Measurements from ENCODE around the gene FADS2.
A peak's percentile ranks its signal among the peaks of the same experiment; 100 is the strongest.

The FADS2 gene

DNA sequence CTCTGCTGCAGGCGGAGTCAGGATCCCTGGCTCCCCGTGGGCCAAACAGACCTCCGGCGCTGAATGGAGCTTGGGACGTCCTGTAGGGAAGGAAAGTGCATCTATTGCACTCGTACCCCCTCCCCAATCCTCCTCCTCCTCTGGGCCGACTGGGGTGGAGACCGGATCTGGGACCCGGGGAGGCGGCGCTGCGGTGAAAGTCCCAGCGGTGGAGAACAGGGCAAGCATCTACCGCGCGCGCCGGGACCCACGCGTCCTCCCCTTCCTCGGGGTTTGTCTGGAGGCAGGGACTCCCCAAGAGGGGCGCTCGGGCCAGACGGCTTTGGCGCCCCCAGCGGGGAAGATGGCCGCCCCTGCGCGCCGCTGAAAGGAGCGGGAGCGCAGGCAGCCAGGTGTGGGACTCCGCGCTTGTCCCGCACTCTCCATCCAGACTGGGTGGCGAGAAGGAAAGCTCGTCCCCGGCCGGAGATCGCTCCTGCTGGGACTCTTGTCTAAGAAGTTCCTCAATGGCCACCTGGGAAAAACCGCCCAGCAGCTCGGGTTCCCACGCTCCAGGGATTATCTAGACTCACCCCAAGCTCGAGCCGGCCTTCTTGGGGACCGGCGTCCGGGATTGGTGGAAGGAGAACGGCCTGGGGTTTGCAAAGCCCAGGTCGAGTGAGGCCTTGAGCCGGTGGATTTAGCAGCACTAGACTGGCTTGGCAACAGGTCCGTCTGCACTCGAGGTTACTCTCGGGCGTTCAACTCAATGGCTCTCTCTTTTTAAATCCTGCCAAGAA lies 718 bp downstream of the FADS2 start:
- DNase-seq (ENCODE audit: low spot score) = peak; percentile 79
- TF ChIP-seq, protein P1, sequence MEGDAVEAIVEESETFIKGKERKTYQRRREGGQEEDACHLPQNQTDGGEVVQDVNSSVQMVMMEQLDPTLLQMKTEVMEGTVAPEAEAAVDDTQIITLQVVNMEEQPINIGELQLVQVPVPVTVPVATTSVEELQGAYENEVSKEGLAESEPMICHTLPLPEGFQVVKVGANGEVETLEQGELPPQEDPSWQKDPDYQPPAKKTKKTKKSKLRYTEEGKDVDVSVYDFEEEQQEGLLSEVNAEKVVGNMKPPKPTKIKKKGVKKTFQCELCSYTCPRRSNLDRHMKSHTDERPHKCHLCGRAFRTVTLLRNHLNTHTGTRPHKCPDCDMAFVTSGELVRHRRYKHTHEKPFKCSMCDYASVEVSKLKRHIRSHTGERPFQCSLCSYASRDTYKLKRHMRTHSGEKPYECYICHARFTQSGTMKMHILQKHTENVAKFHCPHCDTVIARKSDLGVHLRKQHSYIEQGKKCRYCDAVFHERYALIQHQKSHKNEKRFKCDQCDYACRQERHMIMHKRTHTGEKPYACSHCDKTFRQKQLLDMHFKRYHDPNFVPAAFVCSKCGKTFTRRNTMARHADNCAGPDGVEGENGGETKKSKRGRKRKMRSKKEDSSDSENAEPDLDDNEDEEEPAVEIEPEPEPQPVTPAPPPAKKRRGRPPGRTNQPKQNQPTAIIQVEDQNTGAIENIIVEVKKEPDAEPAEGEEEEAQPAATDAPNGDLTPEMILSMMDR (IDR thresholded peaks at IDR 0.05; ENCODE audit: extremely low read depth, missing control alignments) = peak; percentile 73

DNA sequence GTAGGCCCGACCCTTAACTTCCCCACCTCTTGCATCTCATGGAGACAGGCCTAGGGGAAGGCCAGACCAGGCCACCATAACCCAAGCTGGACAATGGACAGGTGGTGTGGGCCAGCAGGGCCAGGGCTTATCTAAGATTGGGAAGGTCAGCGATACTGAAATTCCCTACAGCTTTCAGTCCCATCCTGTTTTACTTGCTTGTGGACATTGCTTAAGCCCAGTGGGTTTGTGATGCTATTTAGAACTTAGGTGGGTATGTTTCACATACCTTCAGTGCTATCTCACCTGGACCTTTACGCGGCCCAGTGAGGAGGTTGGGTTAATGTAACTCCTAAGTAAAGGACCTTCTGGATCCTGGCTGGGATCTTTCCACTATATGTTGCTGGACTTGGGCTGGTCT lies 1.7 kb downstream of the FADS2 start:
- DNase-seq (ENCODE audit: low spot score) = no peak
- TF ChIP-seq, protein P1 (IDR thresholded peaks at IDR 0.05; ENCODE audit: extremely low read depth, missing control alignments) = no peak

DNA sequence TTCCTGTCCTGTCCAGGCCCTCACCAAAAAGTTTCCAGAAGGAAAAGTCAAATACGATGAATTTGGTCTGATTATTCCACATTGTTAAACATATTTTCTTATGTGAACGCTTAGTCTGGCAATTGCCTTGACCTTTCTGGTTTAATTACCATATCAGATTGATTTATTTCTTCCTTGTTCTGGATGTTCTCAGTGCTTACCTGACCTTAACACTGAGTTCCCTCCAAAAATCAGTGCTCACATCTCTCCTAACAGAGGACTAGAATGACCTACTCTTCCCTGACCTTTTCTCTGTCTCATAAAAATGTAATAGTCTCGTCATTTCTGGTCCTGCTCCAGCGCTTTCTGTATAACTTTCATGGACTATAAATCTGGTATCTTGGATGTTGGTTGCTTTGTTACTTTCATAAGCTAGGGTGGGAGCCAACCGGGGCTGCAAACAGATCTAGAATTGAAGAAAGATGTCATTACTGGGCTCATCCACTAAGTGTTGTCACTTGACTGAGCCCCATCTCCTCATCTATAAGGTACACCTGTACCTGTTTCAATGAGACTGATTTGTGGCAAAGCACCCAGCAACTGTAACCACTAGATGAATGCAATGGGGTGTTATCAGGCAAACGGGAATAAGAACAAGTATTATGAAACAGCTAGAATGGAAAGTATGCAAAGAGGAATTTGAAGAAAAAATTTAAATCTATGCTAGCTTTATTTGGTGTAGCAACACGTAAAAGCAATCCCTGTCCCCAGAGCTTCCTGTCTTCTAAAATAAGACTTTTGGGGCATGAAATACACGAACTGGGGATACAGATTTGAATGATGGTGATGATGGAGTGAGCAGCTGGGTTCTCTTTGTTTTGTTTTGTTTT lies 2.4 kb downstream of the FADS2 start:
- TF ChIP-seq, protein P1 (IDR thresholded peaks at IDR 0.05; ENCODE audit: extremely low read depth, missing control alignments) = no peak
- no peak for DNase-seq (ENCODE audit: low spot score)

DNA sequence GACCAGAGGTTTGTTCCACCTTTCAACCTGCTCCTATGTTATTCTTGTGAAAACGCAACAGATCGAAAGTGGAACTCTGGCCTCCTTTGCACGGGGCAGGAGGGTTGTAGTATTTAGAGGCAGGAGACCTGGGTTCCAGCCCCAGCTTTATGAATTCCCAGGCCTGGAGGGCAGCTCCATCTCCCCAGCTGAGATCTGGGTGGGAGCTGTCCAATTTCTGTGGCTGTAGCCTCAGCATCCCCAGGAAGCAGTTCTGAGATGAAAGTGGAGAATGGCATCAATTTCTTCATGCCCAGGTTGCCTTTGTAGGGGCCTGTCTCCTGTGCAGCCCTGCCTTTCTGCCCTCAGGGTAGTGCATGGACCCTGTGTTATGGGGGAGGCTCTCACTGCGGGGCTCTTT lies 4.1 kb downstream of the FADS2 start:
- TF ChIP-seq, protein P1 (IDR thresholded peaks at IDR 0.05; ENCODE audit: extremely low read depth, missing control alignments) = no peak
- no peak for DNase-seq (ENCODE audit: low spot score)

DNA sequence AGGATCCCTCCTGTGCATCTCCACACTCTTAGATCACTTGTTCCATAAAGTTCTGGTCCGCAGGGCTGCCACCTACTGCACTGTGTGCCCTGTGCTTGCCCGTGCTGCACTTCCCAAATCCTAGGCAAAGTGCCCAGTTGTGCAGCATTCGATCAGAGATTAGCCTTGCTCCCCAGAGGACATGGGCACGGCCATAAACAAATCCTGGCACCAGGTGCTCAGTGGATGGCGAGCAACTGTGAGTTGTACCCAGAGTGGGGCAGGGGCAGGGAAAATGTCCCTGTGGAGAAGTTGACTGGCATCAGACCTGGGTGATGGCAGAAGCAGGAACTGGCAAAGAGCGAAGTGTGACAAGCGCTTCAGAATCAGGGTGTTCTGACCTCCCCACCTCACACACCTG lies 4.7 kb downstream of the FADS2 start:
- DNase-seq (ENCODE audit: low spot score) = no peak
- TF ChIP-seq, protein P1 (IDR thresholded peaks at IDR 0.05; ENCODE audit: extremely low read depth, missing control alignments) = no peak

DNA sequence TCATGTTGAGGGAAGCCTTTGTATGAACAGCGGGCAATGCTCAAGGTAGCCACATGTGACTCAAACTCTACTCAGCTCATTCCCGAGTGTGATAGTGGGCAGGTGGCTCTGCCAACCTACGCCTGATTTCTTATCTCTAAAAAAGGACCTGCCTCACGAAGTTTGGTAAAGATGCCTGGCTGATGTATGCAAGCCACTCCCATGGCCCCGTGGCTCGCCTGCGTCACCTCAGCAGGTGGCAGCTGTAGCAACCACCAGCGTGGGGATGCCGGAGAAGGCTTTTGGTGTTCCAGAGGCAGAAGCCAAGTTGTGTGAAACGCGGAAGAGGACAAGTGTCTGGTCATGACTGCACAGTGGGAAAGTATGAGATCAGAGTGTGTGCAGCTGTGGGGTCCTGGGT lies 5.4 kb downstream of the FADS2 start:
- TF ChIP-seq, protein P1 (IDR thresholded peaks at IDR 0.05; ENCODE audit: extremely low read depth, missing control alignments) = no peak
- no peak for DNase-seq (ENCODE audit: low spot score)

DNA sequence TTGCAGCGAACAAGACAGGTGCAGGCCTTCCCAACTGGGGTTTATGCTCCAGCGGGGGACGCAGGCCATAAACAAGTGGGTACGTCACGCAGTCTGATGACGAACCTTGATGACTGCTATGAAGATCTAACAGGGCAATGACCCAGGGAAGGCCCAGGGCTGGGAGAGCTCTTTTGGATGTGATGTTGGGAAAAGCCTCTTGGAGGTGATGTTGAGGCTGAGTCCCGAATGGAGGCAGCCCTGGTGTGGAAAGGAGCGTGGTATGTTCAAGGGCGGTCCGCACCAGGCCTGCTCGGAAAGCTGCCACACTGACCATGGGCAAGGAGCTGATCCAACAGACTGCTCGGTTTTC lies 5.8 kb downstream of the FADS2 start:
- no peak for DNase-seq (ENCODE audit: low spot score)
- TF ChIP-seq, protein P1 (IDR thresholded peaks at IDR 0.05; ENCODE audit: extremely low read depth, missing control alignments) = no peak

All from GM20000 (cell line).